Ramos (cell line): ENCODE results near the gene TRIM7.

Source experiments
- in situ Hi-C: fragments of 300-500 bp; cut with MboI; formaldehyde crosslinking; loops from one replicate; pipeline ENCODE4 v1.14.3; 2022; ENCODE audit warnings: low sequenced_read_pairs; ENCODE audit not compliant: unreplicated experiment

The TRIM7 gene

GRCh38 chr5:181204826-181205760, at the start of gene TRIM7:
TSS of gene TRIM7 (minus strand) at chr5:181205196. CDS start at chr5:181205110, 86 bp downstream.
- in situ Hi-C loops: no loop called here

- in situ Hi-C loops: no loop called here
Observed at GRCh38 chr5:181248277-181248676, 43.3 kb upstream of the TRIM7 start.

GRCh38 chr5:181246276-181247049, 41.5 kb upstream of the TRIM7 start:
- in situ Hi-C loops: no loop called here

- in situ Hi-C loops: no loop called here
Observed at GRCh38 chr5:181245427-181246275, 40.7 kb upstream of the TRIM7 start.

GRCh38 chr5:181243564-181244343, 38.8 kb upstream of the TRIM7 start, which contains the start of gene RACK1:
TSS of gene RACK1 (minus strand) at chr5:181243906. CDS start at chr5:181243800, 106 bp downstream.
- in situ Hi-C loops: no loop called here

GRCh38 chr5:181243018-181243563, 38.1 kb upstream of the TRIM7 start:
- in situ Hi-C loops: no loop called here

- in situ Hi-C loops: no loop called here
Observed at GRCh38 chr5:181242031-181242451, 37.0 kb upstream of the TRIM7 start.

GRCh38 chr5:181241393-181241975, 36.5 kb upstream of the TRIM7 start:
- in situ Hi-C loops: no loop called here

GRCh38 chr5:181239062-181239663, 34.2 kb upstream of the TRIM7 start:
- in situ Hi-C loops: no loop called here

- in situ Hi-C loops: no loop called here
Observed at GRCh38 chr5:181237729-181238385, 32.9 kb upstream of the TRIM7 start.

GRCh38 chr5:181236954-181237641, 32.1 kb upstream of the TRIM7 start:
- in situ Hi-C loops: no loop called here

GRCh38 chr5:181236471-181236870, 31.5 kb upstream of the TRIM7 start:
- in situ Hi-C loops: no loop called here

- in situ Hi-C loops: no loop called here
Observed at GRCh38 chr5:181235689-181236366, 30.8 kb upstream of the TRIM7 start.

- in situ Hi-C loops: no loop called here
Observed at GRCh38 chr5:181235323-181235688, 30.3 kb upstream of the TRIM7 start.

GRCh38 chr5:181234455-181235306, 29.7 kb upstream of the TRIM7 start:
- in situ Hi-C loops: no loop called here
